HTERT RPE-1 (cell line): ENCODE measurements around the gene SS18L1.
"Not testable (repeated sequence)": the region's sequence is repeated elsewhere in the genome, so short reads cannot be mapped to it uniquely, and the experiment has no call there.

Experiments used
- in situ Hi-C: fragments of 300-500 bp; cut with MboI; formaldehyde crosslinking; loops from 4 replicates; pipeline ENCODE4 v1.14.3; 2020; ENCODE audit warnings: low sequenced_read_pairs

Gene SS18L1, protein sequence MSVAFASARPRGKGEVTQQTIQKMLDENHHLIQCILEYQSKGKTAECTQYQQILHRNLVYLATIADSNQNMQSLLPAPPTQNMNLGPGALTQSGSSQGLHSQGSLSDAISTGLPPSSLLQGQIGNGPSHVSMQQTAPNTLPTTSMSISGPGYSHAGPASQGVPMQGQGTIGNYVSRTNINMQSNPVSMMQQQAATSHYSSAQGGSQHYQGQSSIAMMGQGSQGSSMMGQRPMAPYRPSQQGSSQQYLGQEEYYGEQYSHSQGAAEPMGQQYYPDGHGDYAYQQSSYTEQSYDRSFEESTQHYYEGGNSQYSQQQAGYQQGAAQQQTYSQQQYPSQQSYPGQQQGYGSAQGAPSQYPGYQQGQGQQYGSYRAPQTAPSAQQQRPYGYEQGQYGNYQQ

DNA sequence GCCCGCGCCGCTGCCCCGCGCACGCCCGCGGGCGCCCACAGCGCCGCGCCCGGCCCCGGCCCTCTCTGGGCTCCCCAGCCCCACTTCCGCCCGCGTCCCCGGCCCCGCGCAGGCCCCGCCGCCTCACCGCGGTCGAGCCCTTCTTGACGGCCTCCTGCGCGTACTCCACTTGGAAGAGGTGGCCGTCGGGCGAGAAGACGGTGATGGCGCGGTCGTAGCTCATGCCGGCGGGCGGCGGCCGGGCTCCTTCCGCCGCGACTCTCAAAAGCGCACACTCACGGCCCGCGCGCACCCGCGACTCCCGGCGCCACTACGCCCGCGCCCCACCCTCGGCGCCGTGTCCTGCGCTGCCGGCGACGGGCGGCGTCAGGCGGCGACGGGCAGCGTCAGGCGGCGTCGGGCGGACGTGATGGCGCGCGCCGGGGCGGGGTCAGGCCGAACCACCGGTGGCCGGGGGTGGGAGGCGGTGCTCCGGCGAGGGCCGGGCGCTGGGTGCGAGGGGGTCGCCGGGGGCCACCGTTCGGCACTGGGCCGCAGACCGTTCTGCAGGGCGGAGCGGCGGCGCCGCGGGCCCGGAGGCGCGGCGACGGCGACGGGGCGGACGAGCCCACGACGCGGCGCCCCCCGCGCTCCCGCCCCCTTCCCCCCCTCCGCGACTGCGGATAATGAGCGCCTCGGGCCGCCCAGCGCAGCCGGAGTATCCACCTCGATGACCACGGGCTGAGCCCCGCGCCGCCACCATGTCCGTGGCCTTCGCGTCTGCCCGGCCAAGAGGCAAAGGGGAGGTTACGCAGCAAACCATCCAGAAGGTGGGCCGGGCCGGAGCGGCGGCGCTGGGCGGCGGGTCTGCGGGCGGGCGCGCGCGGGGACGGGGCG, at the start of gene SS18L1, which contains the start of gene PSMA7:
Gene SS18L1 (plus strand): TSS at position 689 of the 876 bp plus-strand sequence. CDS start 52 bp downstream, at position 741.
Gene PSMA7 (minus strand): TSS at position 314 of the 876 bp plus-strand sequence. CDS start 91 bp downstream, at position 223.
- in situ Hi-C loops = no loop called here

DNA sequence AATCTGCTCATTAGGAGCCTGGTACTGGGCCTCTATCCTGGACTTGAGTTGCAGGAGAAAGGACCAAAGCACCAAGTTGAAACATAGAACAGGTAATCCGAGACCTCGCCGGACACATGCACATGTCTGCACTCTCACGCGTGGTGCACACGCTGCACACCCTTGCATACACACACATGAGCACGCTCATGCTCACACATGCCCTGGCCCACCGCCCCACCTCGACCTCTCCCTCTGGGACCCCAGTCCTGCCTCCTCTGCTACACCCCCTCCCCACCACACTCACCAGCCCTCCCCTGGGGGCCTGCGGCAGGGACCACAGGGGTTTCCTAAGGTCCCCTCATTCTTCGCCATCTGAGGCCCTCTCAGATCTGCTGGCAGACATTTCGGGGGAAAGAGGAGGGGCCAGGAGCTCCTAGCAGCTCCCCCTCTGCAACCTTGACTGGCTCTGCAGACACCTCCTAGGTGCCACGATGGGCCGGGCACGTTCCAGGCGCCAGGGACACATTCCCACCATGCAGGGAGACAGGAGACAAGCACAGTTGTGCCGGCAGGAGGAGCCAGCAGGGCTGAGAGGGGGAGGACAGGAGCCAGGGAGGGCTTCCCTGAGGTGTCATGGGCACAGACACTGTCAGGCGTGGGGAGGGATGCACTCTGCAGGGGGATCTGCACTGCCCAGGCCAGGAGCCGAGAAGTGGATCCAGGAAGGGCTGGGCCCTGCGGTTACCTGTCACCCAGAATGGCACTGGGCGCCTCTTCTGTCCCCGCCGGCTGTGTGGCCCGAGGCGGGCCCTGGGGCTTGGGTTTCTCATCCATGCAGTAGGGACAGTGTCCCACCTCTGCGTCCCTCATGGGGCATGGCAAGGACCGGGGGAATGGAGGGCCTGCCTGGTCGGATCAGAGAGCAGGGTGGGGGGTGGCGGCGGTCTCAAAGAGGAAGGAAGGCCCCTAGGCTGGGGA, 46.9 kb upstream of the SS18L1 start:
- in situ Hi-C loops = no loop called here

DNA sequence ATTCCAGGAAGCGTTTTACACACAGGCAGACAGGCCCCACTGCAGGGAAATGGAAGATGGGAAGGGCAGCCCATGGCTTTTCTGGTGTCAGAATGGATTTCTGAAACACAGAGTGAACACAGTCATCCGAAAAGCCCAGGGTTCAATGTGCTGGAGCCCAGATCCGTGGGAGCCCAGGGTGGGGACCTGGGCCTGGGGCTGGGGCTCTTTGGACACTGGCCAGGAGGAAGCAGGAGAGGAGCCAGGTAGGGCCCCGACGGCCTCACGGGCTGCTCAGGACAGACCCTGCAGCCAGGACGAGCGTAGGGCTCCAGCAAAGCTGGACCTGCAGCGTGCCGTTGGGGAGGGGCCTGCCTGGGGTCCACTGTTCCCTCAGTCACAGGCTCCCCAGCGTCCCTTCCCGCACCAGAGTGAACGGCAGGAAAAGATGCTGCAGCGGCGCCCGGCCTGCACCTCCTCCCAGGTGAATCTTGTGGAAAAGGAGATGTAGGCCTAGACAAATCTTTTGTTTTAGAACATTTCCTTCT, 45.6 kb upstream of the SS18L1 start:
- in situ Hi-C loops = no loop called here

DNA sequence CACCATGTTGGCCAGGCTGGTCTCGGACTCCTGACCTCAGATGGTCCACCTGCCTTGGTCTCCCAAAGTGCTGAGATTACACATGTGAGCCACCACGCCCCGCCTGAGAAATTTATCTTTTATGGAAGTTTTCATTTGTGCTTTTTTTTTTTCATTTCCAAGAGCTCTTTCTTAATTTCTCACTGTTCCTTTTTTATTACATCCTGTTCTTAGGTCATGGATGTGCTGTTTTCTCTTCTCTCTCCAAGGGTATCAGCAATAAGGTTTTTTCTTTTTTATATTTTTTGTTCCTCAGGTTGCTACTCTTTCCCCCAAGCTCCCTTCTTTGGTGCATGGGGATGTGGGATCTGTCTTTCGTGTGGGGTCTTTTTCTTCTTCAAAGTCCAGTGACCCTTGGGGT, 42.5 kb upstream of the SS18L1 start:
- in situ Hi-C loops = no loop called here

DNA sequence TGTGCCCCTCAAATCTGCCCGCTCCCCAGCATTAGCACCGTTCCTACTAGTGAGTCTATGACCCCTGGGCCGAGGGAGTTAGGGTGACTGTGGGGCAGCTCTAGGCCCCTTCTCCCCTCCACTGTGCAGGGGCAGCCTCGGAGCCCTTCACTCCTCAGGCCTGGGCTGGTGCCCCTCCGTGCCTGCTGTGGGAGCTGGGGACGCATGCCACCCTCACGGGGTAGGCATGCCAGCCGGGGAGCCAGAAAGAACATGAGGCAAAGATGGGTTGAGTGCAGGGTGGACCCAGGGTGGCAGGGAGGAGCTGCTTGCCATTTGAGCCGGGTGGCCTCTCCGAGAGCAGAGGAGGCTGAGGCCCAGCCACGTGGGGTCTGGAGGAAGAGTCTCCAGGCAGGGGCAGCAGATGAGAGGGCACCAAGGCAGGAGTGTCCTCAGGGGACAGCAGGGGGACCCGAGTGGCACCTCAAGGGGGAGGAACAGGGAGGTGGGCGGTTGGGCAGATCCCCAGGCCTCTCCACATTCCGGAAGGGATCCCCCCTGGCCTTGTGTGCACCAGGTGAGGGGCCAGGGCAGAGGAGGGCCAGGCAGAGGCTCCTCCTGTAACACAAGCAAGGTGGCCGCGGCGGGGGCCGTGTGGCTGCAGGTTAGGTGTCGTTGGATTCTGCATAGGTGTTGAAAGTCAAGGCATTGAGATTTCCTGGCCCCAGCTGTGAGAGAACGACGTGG, 39.9 kb upstream of the SS18L1 start:
- in situ Hi-C loops = no loop called here

DNA sequence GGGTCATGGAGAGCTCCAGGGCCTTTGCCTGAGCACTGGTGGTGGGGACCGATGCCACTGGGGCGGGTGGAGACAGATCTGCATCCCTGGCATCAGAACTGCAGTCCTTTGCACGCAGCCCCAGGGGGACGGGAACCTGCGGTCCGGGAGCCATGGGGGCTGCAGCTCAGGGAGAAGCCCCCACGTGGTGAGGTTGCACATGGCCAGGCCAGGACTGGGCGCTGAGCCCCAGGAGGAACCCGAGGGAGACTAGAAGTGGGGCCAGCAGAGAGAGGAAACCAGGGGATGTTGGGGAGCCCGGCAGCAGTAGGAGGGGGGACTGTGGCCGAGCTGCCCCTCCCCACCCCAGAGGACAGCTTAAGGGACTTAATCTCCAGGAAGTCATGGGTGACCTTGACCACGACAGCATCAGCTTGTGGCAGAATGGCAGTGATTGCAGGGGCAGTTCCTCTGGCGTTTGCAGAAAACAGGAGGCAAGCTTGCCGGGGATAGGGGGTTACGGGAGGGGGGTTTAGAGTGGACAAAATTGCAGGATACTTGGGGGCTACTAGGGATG, 39.3 kb upstream of the SS18L1 start:
- in situ Hi-C loops = no loop called here

DNA sequence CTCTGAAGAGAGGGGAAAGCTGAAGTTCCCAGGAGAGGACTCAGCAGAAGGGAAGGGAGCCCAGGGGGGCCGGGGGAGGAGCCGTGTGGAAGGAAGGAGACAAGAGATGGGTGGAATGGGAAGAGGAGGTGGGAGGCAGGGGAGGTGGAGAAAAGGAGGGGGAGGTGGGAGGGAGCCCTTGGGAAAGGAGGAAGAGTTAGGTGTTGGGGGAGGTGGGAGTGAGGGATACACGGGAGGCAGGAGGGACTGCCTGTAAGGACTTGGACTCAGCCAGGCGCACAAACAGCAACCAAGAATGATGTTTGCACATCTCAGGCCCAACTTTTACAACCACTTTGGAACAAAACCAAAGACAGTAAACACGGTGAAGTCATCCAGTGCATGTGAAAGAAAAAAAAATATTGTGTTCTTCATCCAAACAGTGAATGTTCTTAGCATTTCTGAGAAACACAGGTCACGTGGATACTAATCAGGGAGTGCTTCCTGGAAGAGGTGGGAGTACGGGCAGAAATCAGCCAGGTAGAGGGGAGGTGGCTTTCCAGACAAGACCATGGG, 38.7 kb upstream of the SS18L1 start:
- in situ Hi-C loops = no loop called here

DNA sequence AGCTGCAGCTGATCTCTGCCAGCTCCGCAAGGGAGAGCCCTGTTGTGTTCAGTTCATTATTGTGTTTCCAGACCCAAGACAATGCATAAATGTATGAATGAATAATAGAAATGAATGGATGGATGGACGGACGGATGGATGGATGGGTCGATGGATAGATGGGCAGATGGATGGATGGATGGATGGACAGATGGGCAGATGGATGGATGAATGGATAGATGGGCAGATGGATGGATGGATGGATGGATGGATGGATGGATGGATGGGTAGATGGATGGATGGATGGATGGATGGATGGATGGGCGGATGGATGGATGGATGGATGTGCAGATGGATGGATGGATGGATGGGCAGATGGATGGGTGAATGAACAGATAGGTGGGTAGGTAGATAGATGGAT, 38.0 kb upstream of the SS18L1 start:
- in situ Hi-C loops = no loop called here

DNA sequence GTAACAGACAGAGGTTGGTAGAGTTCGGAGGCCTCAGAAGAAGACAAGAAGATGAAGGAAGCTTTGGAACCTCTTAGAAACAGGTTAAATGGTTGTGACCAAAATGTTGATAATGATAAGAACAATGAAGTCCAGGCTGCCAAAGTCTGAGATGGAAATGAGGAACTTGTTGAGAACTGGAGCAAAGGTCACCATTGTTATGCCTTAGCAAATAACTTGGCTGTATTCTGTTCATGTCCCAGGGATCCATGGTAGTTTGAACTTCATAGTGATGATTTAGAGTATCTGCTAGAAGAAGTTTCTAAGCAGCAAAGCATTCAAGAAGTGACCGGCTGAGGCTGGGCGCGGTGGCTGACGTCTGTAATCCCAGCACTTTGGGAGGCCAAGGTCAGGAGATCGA, 32.4 kb upstream of the SS18L1 start:
- in situ Hi-C loops = no loop called here

DNA sequence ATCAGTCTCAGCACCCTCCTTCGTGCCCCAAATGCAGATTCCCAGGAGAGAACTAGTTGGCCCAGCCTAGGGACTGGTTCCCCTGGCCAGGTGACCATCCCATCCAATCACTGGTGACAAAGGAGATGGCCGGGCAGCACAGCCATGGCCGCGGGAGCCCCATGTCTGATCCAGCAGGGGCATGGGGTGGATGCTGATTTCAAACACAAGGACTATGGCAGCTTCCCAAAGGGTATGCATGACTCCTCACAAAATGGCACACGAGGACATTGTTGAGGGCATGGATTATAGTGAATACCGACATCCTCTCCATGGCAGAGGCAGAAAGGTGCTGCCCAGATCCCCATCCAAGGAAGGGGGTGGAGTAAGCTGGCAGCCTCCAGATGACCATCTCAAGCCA, 31.2 kb upstream of the SS18L1 start:
- in situ Hi-C loops = no loop called here

DNA sequence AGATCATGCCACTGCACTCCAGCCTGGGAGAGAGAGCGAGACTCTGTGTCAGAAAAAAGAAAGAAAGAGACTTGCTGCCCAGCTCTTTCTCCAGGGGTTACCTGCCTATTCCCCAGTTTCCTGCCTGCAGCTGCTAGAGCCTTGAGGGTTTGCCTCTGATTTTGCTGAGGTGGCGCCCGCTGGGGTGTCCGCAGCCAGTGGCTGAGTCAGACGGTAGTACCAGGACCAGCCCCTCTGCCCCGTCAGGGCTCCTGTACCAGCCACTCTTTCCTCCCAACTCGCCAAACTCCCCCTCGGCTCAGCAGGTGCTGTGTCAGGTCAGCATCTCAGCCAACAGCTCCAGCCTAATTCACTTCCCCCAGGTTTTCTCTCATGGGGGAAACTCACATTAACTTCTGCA, 28.7 kb upstream of the SS18L1 start:
- in situ Hi-C loops = no loop called here

DNA sequence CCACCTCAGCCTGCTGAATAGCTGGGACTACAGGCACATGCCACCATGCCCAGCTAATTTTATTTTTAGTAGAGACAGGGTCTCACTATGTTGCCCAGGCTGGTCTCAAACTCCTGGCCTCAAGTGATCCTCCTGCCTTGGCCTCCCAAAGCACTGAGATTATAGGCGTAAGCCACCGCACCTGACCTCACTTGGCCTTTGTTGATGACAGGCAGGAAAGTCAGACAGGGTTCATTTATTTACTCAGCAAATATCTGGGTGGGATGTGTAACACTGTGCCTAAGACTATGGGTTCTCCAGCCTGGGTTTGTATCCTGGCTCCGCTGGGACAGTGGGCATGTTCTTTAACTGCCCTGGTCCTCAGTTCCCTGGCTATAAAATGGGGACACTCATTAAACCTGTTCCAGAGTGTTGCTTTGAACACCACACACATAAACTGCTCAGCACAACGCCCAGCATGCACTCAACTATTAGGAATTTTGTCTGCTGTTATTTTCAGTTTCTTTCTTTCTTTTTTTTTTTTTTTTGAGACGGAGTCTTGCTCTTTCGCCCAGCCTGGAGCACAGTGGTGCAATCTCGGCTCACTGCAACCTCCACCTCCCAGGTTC, 27.7 kb upstream of the SS18L1 start:
- in situ Hi-C loops = not testable (repeated sequence)

DNA sequence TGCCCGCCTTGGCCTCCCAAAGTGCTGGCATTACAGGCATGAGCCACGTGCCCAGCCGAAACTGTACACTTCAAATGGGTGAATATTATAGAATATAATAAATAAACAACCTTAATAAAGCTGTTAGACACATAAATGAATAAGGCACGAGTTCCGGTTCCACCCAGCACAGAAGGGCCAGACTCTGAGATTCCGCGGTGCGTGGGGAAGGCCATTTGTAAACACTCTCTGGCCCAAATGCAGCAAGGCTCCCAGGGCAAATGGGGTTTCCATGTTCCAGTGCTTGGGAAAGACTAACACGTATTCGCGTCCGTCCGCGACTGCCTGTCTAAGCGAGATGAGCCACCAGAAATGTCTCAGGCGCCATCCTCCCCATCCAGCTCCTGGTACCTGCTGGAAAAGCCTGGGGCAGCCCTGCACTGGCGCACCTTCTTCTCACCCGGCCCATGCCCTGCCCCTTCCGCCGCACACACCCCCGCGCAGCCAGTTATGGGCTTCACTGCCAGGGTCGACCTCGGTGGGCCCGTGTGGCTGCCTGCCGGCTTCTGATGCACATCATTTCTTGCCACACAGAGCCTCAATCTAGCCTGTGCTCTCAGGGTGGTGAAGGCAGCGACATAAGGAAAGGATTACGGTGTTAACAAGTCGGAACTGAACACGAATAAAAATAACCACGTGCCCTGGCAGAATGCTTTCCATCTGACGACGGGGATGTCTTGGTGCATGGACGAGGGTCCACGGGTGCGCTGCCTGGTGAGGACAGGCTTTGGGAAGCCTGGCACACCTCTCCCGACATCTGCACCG, 26.8 kb upstream of the SS18L1 start:
- in situ Hi-C loops = no loop called here

DNA sequence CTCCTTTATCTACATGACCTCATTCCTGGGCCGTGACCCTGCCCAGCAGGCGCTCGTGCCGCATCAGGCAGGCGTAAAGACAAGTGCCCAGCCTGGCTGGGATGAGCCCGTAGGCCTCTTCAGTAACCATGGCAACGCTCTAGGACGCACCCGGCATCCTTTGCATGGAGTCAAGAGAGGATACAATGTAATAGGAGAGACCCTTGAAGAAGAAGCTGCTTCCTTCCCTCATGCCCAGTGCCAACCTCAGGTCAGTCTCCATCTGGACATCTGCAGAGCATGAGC, 26.3 kb upstream of the SS18L1 start:
- in situ Hi-C loops = no loop called here

DNA sequence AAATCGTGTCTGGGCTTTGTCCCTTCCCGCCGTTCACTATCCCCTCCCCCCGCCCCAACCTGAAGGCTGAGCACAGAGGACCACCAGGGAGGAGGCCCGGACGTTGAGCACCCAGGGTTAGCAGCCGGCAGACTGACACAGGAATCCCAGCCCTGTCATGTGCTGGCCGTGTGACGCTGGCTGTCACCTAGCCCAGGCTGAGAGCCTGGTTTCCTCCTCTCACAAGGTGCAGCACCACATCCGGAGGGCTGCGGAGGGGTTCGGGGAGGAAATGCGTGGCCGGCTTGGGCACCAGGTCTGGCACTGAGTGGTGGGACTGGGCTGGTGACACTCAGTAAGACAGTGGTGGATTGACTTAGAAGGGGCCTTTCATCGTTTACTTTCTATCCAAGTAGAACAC, 25.9 kb upstream of the SS18L1 start:
- in situ Hi-C loops = no loop called here

DNA sequence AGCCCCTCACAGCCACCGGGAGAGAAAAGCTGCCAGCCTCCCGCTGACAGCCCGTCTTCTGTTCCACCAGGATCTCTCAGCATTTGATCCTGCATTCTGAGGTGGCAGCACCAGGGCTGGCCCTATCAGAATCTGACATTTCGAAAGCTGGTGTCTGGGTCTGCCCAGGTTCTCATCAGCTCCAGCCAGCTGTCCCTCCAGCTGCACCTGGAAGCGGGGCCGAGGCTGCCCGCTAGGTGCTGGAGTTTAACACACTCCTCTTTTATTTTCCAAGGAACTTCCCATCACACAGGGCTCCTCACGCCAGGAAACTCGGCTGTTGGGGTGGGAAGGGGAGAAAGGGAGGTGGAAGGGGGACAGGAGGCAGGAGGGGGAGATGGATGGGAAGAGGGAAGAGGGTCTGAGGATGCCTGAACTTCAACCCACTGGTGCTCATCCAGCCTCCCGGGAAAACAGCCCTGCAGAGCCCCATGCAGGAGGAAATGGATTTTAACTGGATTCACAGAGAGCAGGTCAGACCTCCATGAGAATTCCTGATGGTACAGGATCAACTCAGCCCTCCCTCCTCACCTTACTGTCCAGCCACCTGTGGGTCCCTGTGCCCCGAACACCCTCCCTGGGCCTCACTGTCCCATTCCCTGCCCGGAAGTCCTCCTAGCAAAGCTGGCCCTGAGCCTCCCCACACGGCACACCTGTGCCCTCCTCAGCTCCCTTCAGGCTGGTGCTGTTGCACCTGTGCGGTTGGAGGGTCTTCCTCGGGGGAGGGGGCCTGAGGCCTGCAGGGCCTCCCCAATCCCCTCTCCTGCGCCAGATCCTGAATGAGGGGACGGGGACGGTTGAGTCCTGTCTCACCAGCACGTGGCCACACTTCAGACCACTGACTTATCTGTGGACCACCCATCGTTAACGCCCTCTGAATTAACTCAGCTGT, 25.2 kb upstream of the SS18L1 start:
- in situ Hi-C loops = no loop called here

DNA sequence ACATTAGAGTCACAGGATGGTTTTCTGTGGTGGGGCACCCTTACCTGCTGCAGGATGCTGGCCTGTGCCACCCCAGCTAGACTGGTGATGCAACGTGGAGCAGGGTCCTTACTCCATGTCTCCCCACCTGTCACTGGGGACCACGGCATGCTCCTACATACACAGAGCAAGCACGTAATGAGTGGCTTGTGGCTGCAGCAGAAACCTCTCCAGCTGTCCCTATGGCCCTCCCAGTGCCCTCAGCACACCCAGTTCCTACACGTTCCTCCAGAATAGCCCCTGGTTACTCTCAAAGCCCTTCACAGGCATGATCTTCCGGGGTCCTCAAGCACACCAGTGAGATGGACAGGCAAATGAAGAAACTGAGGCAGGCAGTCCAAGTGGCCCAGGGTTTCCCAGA, 24.5 kb upstream of the SS18L1 start:
- in situ Hi-C loops = no loop called here
